Ascending aorta (tissue), 2 donors: ENCODE data around the gene SETX. TPM values are rescaled to one million over a fixed set of nuclear protein-coding genes. Genes with fewer than 3 reads are reported as not detected.

Experiments used
- DNase-seq, 2 donors: peaks; one replicate each; pipeline ENCODE4 v3.0.0-alpha.2; 2019; ENCODE audit warnings: low spot score in 2 of 2
- H3K27ac ChIP-seq, 2 donors: fragments of 200-600 bp; sonication (generic); one replicate each; pipeline ENCODE4 v1.5.1; 2016 to 2017; ENCODE audit warnings: mild to moderate bottlenecking in 1 of 2
- H3K27me3 ChIP-seq: fragments of 200-600 bp; sonication (generic); one replicate; pipeline ENCODE4 v1.5.1; 2017
- H3K36me3 ChIP-seq, 2 donors: fragments of 200-600 bp; sonication (generic); one replicate each; pipeline ENCODE4 v1.5.1; 2016
- H3K4me1 ChIP-seq, 2 donors: fragments of 200-600 bp; sonication (generic); one replicate each; pipeline ENCODE4 v1.5.1; 2016 to 2017; ENCODE audit warnings: mild to moderate bottlenecking in 1 of 2
- H3K4me3 ChIP-seq, 2 donors: fragments of 200-600 bp; sonication (generic); one replicate each; pipeline ENCODE4 v1.5.1; 2016 to 2017; ENCODE audit warnings: mild to moderate bottlenecking in 1 of 2
- H3K9me3 ChIP-seq, 2 donors: fragments of 200-600 bp; sonication (generic); one replicate each; pipeline ENCODE4 v1.5.1; 2016
- CTCF ChIP-seq, 3 experiments: fragments of 200-600 bp in 2 of 3; fragments of 450-650 bp in 1 of 3; sonication (generic) in 2 of 3; IDR thresholded peaks; one replicate each; pipeline ENCODE4 v1.5.1; 2016 to 2019; ENCODE audit warnings: antibody characterized with exemption in 3 of 3, mild to moderate bottlenecking in 1 of 3, moderate library complexity in 1 of 3
- intact Hi-C: fragments of 100-400 bp; cut with DNase I; formaldehyde crosslinking; loops from one replicate; pipeline ENCODE4 v1.15.1; 2023
- total RNA-seq: library from RNA; depleted of rRNA; stranded (reverse); fragments of >200 nt; gene quantifications from one replicate; pipeline ENCODE4 v1.1.0, GENCODE V29; 2016

Gene SETX
- total RNA-seq, 1 donor from 2014 or later, result 31.2 TPM

GRCh38 chr9:132365986-132366385 lies 11.2 kb upstream of the SETX start:
- Histone ChIP-seq H3K4me3 (no peak overlapping the region), H3K9me3 (no peaks in the 10 kb centered on the region), H3K27ac (no peak overlapping the region), H3K27me3 (no peaks in the 10 kb centered on the region), H3K36me3 (no peaks in the 10 kb centered on the region), H3K4me1 (no peaks in the 10 kb centered on the region)
- intact Hi-C loops, result no loop called here
- DNase-seq, result no peak
- TF ChIP-seq CTCF (IDR thresholded peaks at IDR 0.05), result no peak

GRCh38 chr9:132364068-132364467 lies 9.3 kb upstream of the SETX start:
- Histone ChIP-seq H3K4me1 (no peaks in the 10 kb centered on the region), H3K27me3 (no peaks in the 10 kb centered on the region), H3K9me3 (no peaks in the 10 kb centered on the region), H3K4me3 (no peak overlapping the region), H3K27ac (no peak overlapping the region), H3K36me3 (no peaks in the 10 kb centered on the region)
- intact Hi-C loops, result no loop called here
- no peak for DNase-seq
- no peak for TF ChIP-seq CTCF (IDR thresholded peaks at IDR 0.05)

GRCh38 chr9:132357764-132358163 lies 3.0 kb upstream of the SETX start:
- intact Hi-C loops, result loop anchor here (10.0 kb wide), 3 partner anchors 987 to 1673 kb away; partner anchors contain the start of genes MED22, NUP214 and RPL7A
- Histone ChIP-seq H3K9me3 (no peaks in the 10 kb centered on the region), H3K4me3 (no peak overlapping the region), H3K27me3 (no peaks in the 10 kb centered on the region), H3K36me3 (peaks cover 4% of the 10 kb centered on the region in 2 donors), H3K27ac (no peak overlapping the region), H3K4me1 (peaks cover 5 to 12% of the 10 kb centered on the region in 2 donors)
- DNase-seq, result no peak
- no peak for TF ChIP-seq CTCF (IDR thresholded peaks at IDR 0.05)

GRCh38 chr9:132356324-132356924 lies 1.6 kb upstream of the SETX start:
- intact Hi-C loops, result loop anchor here (10.0 kb wide), 3 partner anchors 988 to 1672 kb away; partner anchors contain the start of genes MED22, NUP214 and RPL7A
- H3K4me3 ChIP-seq, result no peak overlapping the region
- H3K27ac ChIP-seq, result no peak overlapping the region
- no peak for DNase-seq
- H3K4me1 ChIP-seq, result peaks cover 6 to 22% of the 10 kb centered on the region in 2 donors
- H3K27me3 ChIP-seq, result no peaks in the 10 kb centered on the region
- H3K9me3 ChIP-seq, result no peaks in the 10 kb centered on the region
- no peak for TF ChIP-seq CTCF (IDR thresholded peaks at IDR 0.05)
- peaks cover 15% of the 10 kb centered on the region in 2 donors for H3K36me3 ChIP-seq

- peaks cover 6 to 26% of the 10 kb centered on the region in 2 donors for H3K4me1 ChIP-seq
- H3K36me3 ChIP-seq, result peaks cover 41 to 59% of the 10 kb centered on the region in 2 donors
- H3K4me3 ChIP-seq, result peak overlapping the region in 1 of 2 donors; percentile 22
- intact Hi-C loops, result loop anchor here (5.0 to 10.0 kb wide), 4 partner anchors 274 to 1667 kb away; partner anchors contain the start of genes MED22, MED27, NUP214 and RPL7A
- H3K27ac ChIP-seq, result no peak overlapping the region
- no peak for DNase-seq
- no peak for TF ChIP-seq CTCF (IDR thresholded peaks at IDR 0.05)
- H3K27me3 ChIP-seq, result no peaks in the 10 kb centered on the region
- H3K9me3 ChIP-seq, result no peaks in the 10 kb centered on the region
Measured at GRCh38 chr9:132351404-132352045, 3.3 kb downstream of the SETX start.
